ENCODE results near the gene CFAP100. TPM values are rescaled to one million over a fixed set of nuclear protein-coding genes. Genes with fewer than 3 reads are reported as not detected.

The CFAP100 gene
- total RNA-seq, 4 donors from 2014 or later = 6.1 TPM; not detected in 3

GRCh38 chr3:126448136-126448892 lies 53.6 kb downstream of the CFAP100 start:
- peaks cover 0 to 75% (median 7%) of the 10 kb centered on the region in 3 donors for H3K36me3 ChIP-seq
- TF ChIP-seq POLR2A (IDR thresholded peaks at IDR 0.05) (no peak), EP300 (IDR thresholded peaks at IDR 0.05) (no peak), CTCF (IDR thresholded peaks at IDR 0.05) (no peak)
- 87 to 91% methylated on average over 17 of the region's 17 CpGs for WGBS, 2 donors
- no peak overlapping the region for H3K27ac ChIP-seq
- H3K27me3 ChIP-seq = no peaks in the 10 kb centered on the region
- no peak overlapping the region for H3K4me3 ChIP-seq
- H3K9me3 ChIP-seq = no peaks in the 10 kb centered on the region
- no peak for DNase-seq (ENCODE audit: low spot score in 2 of 2)
- H3K4me1 ChIP-seq = no peaks in the 10 kb centered on the region

GRCh38 chr3:126448893-126449180 lies 54.1 kb downstream of the CFAP100 start:
- no peak overlapping the region for H3K4me3 ChIP-seq
- H3K9me3 ChIP-seq = no peaks in the 10 kb centered on the region
- DNase-seq (ENCODE audit: low spot score in 2 of 2) = no peak
- no peak overlapping the region for H3K27ac ChIP-seq
- WGBS, 2 donors = 76 to 88% methylated on average over 7 to 8 of the region's 8 CpGs
- no peaks in the 10 kb centered on the region for H3K4me1 ChIP-seq
- TF ChIP-seq CTCF (IDR thresholded peaks at IDR 0.05) (no peak), EP300 (IDR thresholded peaks at IDR 0.05) (no peak), POLR2A (IDR thresholded peaks at IDR 0.05) (no peak)
- no peaks in the 10 kb centered on the region for H3K27me3 ChIP-seq
- H3K36me3 ChIP-seq = peaks cover 0 to 74% (median 7%) of the 10 kb centered on the region in 3 donors

GRCh38 chr3:126449621-126450051 lies 54.9 kb downstream of the CFAP100 start:
- TF ChIP-seq POLR2A (IDR thresholded peaks at IDR 0.05) = no peak
- H3K4me3 ChIP-seq = no peak overlapping the region
- 86% methylated on average over 11 of the region's 11 CpGs for WGBS, 2 donors
- DNase-seq (ENCODE audit: low spot score in 2 of 2) = no peak
- no peak overlapping the region for H3K27ac ChIP-seq
- H3K9me3 ChIP-seq = no peaks in the 10 kb centered on the region
- no peaks in the 10 kb centered on the region for H3K4me1 ChIP-seq
- no peaks in the 10 kb centered on the region for H3K27me3 ChIP-seq
- H3K36me3 ChIP-seq = peaks cover 0 to 73% (median 7%) of the 10 kb centered on the region in 3 donors

- no peak overlapping the region for H3K27ac ChIP-seq
- WGBS, 2 donors = 78 to 82% methylated on average over 8 to 9 of the region's 9 CpGs
- H3K9me3 ChIP-seq = no peaks in the 10 kb centered on the region
- DNase-seq (ENCODE audit: low spot score in 2 of 2) = no peak
- TF ChIP-seq CTCF (IDR thresholded peaks at IDR 0.05) (no peak), POLR2A (IDR thresholded peaks at IDR 0.05) (no peak), EP300 (IDR thresholded peaks at IDR 0.05) (no peak)
- H3K4me1 ChIP-seq = no peaks in the 10 kb centered on the region
- H3K36me3 ChIP-seq = peaks cover 0 to 73% (median 7%) of the 10 kb centered on the region in 3 donors
- H3K27me3 ChIP-seq = no peaks in the 10 kb centered on the region
- no peak overlapping the region for H3K4me3 ChIP-seq
Observed at GRCh38 chr3:126450219-126450618, 55.5 kb downstream of the CFAP100 start.

- Histone ChIP-seq H3K36me3 (peaks cover 0 to 73% (median 7%) of the 10 kb centered on the region in 3 donors), H3K4me3 (no peak overlapping the region), H3K27me3 (no peaks in the 10 kb centered on the region), H3K27ac (no peak overlapping the region), H3K9me3 (no peaks in the 10 kb centered on the region), H3K4me1 (no peaks in the 10 kb centered on the region)
- TF ChIP-seq POLR2A (IDR thresholded peaks at IDR 0.05) (no peak), EP300 (IDR thresholded peaks at IDR 0.05) (no peak)
- WGBS, 2 donors = 91 to 94% methylated on average over 3 of the region's 3 CpGs
- DNase-seq (ENCODE audit: low spot score in 2 of 2) = no peak
Observed at GRCh38 chr3:126450744-126451143, 56.0 kb downstream of the CFAP100 start.

GRCh38 chr3:126451511-126451910 lies 56.8 kb downstream of the CFAP100 start:
- WGBS, 2 donors = 88 to 90% methylated on average over 12 of the region's 12 CpGs
- Histone ChIP-seq H3K4me1 (no peaks in the 10 kb centered on the region), H3K9me3 (no peaks in the 10 kb centered on the region), H3K27me3 (no peaks in the 10 kb centered on the region), H3K36me3 (peaks cover 0 to 80% (median 7%) of the 10 kb centered on the region in 3 donors), H3K4me3 (no peak overlapping the region), H3K27ac (no peak overlapping the region)
- TF ChIP-seq POLR2A (IDR thresholded peaks at IDR 0.05) (no peak), CTCF (IDR thresholded peaks at IDR 0.05) (no peak), EP300 (IDR thresholded peaks at IDR 0.05) (no peak)
- no peak for DNase-seq (ENCODE audit: low spot score in 2 of 2)

Data from tibial nerve (tissue), 4 donors.